GM18511 (cell line): ENCODE measurements around the gene PCED1B.

Experiments used
- ATAC-seq: cut with Tn5 transposase; IDR thresholded peaks from one replicate; pipeline ENCODE4 v1.9.1; 2021; ENCODE audit warnings: mild to moderate bottlenecking, moderate library complexity; ENCODE audit not compliant: unreplicated experiment

The PCED1B gene

DNA sequence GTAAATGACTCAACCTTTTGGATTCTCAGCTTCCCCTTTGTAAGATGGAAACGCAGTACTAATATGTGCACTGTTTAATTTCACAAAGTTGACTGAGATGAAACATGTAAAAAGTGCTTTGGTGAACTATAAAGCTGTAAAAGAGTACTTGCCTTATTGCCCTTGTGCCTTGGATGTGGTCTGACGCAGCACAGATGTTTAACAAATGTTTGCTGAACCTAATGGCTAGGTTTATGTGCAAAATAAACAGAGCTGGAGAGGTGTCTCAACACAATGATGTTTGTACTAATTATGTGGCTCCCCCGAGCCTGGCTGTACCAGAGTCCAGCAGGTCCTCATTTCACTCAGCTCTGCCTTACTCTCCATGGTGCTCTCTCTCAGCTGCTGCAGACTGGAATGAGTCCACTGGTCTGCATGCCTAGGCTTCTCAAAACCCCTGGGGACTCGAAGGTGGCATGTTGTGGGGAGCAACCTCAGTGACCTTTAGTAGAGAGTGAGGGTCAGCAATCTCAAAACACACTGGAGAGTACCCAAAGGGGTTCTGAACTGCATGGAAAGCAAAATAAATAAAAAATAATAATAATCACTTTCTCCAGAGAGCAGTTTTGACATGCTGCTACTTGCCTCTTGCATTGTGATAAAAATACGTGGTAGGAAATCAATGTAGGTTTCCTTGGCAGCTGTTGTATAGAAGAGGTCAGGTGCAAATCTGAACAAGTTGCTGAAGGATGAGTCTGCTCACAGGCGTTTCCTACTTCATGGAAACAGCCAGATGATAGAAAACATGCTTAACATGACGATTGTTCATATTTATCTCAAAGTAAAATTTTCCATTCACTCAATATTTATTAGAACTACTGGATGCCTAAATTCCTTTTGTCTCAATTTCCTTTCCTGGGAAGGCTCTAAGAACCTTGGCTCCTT, 8.9 kb downstream of the PCED1B start:
- no peak for ATAC-seq

- no peak for ATAC-seq
Observed at GRCh38 chr12:47091009-47091408, 11.6 kb downstream of the PCED1B start.

GRCh38 chr12:47094804-47095203, 15.4 kb downstream of the PCED1B start:
- no peak for ATAC-seq

GRCh38 chr12:47095446-47096236, 16.2 kb downstream of the PCED1B start:
- no peak for ATAC-seq

- no peak for ATAC-seq
Observed at GRCh38 chr12:47097276-47097896, 18.0 kb downstream of the PCED1B start.

DNA sequence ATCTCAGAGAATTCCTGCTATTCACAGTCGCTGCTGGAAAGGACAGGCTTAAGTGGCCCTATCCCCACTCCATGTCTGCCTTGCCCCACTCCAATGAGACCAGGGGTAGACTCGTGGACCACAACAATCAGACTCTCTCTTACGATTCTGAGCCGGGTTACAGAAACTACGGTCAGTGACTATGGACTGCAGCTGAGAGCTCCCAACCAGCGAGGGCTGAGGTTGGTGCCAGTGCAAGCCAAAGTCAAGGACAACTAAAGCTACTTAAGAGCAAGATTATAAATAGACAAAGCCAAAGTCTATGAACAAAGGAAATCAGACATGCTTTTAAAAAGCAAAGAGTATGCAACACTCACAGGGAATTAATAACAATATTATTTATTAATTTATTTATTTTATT, 18.7 kb downstream of the PCED1B start:
- ATAC-seq: no peak

DNA sequence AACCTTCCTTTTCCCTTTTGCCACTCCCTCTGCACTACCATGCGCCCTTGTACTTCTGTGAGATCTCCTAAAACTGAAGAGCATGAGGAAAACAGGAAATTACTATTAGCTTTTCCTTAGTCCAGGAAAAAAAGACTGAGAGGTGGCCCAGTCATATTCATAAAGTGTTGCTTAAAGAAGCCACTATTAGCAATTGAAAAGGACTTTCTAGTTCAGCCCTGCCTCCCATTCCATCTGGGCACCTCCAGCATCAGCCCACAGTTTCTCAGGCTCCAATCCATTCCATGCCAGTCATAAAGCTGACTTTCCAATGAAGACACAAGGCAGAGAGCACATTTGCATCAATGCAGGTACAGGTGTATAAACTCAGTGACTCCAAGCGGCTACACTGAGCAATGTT, 20.2 kb downstream of the PCED1B start:
- ATAC-seq: no peak

DNA sequence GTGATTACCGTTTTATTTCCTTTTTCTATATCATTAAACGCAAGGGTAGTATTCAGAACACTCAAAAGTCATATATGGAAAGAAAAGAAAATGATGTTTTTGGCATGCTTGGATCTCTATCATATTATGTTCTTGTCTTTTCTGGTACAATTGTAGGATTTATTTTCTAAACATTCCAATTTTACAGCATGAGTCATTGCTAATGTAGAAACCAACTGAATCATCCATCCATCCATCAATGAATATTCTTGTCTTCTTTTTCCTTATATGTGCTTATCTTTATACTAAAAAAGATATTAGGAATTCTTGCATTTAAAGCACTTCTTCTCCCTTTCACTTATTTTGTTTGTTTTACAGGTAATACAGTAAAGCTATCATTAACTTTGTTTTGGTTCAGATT, 20.7 kb downstream of the PCED1B start:
- no peak for ATAC-seq

- ATAC-seq: no peak
Observed at GRCh38 chr12:47102406-47102805, 23.0 kb downstream of the PCED1B start.

DNA sequence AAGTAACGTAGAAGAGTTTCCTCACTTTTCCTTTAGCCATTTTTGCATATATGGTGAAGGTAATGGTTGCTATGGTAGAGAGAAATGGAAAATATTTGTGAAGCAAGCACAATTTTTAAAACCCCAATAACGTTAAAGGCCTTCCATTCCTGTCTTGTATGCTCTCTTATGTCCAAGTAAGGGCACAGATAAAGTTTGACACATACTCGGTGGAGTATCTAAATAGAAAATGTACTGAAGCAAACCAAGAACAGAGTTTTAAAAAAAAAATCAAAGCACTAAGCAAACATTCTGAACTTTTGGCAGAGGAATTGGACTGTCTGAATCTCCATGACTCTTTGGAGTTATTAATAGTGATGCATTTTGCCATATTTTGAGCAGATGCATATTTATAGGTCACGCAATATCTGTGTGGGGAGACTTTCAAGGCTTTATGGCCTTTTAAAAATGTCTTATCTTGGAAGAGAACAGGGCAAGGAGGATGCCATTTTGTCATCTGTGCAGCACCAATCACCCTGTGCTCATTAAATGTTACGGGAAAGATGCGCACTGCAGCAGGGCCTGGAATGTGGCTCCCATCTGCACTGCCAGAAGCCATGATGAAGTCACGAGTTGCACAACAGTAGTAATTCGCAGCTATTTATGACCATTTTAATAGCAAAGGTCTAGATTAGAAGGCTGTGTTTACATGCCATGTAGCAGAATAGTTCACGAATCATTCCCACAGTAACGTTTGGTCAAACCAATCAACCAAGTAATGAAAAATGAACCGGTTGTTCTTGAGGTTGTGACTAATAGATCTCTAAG, 23.6 kb downstream of the PCED1B start:
- no peak for ATAC-seq

DNA sequence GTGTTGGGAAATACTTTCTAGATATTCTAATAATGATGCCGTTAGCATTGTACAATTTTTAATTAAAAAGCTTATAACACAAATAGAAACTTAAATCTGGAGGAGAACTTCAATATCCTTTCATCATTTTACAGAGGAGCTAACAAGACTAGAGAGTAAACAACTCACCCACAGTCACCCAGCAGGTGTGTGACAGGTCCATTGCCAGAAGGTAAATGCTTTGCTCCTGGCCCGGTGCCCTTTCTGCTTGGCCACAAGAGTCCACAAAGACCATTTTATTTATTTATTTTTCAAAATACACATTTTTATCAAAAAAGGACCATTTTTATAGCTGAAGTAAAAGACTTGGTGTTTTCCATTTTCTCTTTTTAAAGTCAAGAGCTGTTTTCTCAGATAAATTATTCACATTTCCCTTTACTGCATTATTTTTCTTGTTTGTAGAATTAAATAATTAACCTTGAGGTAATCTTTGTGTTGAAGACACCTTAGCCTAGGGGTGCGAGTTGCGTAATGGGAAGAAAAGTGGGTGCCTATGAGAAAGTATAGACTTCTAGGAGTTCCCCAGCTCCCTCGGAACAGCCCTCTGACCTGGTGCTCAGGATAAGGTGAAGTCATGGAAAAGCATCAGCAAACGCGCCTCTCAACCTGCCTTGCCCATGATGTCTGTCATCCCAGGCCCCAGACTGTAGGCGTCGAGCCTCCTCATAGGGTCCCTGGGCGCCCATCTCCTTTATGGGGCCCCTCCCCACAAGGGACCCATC, 26.7 kb downstream of the PCED1B start:
- ATAC-seq: no peak

- no peak for ATAC-seq
Observed at GRCh38 chr12:47107446-47107845, 28.0 kb downstream of the PCED1B start.

- ATAC-seq: no peak
Observed at GRCh38 chr12:47107926-47108325, 28.5 kb downstream of the PCED1B start.

GRCh38 chr12:47110011-47110541, 30.7 kb downstream of the PCED1B start:
- ATAC-seq: no peak

GRCh38 chr12:47110718-47111391, 31.4 kb downstream of the PCED1B start:
- no peak for ATAC-seq

DNA sequence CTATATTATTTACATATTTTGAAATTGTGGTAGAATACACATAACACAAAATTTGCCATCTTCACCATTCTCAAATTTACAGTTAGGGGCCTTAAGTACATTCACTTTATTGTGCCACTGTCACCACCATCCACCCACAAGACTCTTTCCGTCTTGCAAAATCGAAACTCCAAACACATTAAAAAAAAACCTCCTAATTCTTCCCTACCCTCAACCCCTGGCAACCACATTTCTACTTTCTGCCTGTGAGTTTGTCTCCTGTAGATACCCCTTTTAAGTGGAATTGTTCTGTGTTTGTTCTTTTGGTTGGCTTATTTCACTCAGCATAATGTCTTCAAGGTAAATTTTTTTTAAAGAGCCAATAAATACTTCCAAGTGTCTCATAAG, 32.0 kb downstream of the PCED1B start:
- no peak for ATAC-seq

DNA sequence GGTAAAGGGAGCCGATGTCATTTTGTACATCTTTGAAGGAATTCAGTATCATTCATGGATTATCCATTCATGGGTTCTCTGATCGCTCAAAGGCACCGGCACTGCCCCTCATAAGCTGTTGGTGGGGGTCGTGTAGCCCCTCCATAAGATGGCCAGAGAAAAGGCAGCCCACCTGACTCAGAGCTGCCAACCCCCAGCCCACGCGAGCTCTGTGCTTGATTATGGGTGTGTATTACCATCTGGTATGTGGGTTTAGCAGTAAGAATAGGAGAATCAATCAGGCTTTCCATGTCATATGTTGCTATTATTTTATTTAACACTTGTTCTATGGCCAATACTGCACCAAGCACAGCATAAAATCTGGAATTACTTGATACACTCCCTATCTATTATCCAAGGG, 32.4 kb downstream of the PCED1B start:
- no peak for ATAC-seq

DNA sequence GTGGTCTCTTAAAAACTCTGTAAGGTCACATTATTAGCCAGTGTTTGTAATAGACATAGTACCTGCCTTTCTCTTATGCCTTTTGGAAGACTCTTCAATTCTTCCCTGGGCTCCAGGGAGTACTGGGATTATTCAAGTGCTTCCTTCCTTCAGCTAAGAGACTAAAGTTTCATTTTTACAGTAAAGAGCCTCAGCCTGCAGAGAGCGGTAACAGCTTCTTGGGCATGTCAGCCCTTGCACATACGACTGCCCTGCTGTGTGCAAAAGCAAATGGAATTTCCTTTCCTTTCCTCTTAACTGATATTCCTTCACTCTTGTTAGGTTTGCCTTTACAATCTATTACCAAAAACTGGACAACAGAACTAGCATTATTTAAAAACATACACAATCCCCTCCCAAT, 33.3 kb downstream of the PCED1B start:
- no peak for ATAC-seq

DNA sequence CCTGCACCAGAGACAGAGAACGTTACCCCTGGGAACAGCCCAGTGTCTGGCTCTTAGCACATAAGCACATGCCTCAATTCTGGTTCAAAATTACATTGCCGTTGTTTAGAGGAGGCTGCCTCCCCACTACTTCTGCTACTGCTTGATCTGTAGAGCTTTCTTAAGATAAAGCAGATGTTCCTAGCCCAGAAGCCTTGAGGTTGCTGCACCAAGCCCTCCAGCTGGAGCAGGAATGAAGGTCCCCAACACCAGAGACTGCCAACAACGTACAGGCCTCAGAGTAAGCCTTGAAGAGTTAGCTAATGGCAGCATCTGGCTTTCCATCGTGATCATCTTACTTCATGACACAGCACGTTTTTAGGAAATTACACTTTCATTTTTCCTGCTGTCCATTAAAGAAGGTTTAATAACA, 35.1 kb downstream of the PCED1B start:
- no peak for ATAC-seq
